ENCODE measurements around the gene CHPF. TPM values are rescaled to one million over a fixed set of nuclear protein-coding genes. Genes with fewer than 3 reads are reported as not detected.

The CHPF gene
- total RNA-seq, 2 experiments from 2014 or later, result 24.1 to 33.0 TPM

DNA sequence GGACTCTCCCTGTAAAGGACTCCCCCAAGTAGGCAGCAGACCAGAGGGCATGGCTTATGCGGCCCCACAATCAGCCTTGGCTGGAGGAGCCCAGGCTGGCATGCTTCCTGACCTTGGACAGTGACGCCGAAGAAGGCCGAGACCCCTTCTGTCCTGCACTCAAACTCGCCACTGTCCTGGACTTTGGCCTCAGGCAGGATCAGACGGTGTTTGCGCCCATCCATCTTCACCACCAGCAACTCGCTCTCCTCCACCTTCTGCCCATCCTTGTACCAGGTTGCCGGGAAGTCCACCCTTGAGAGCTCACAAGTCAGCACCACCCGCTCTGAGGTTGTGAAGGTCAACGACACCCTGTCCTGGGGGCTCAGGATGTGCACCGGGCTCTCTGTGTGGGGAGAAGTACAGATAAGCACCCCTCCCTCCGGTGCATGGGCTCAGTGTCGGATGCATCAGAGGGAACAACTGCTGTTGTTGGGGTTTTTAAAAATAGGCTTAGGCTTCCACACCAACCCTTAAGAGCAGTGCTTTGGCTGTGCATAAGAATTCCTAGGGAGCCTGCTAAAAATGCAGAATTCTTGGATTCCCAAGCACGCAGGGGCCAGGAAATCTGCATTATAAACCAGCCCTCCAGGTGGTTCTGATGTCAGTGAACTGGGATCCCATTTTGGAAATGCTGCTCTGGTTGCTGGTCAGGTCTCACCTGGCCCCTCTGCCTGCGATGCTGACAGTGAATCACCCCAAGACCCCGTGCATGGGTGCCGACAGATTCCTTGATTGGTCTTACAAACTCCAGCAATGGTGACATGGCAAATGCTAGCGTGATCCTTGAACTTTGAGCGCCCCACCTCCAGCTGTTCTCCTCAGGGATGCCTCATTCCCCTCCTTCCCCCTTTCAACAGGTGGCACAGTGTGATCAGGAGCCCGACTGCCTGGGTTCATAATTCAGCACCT, 21.8 kb upstream of the CHPF start:
- TF ChIP-seq CTCF (conservative IDR thresholded peaks at IDR 0.05; ENCODE audit: low read length), result no peak
- TF ChIP-seq EZH2phosphoT487 (IDR thresholded peaks at IDR 0.05; ENCODE audit: borderline replicate concordance, low read depth, low read length), result no peak
- no peak overlapping the region for H3K4me3 ChIP-seq (ENCODE audit: low read depth, low read length, poor library complexity, severe bottlenecking)
- no peaks in the 10 kb centered on the region for H3K79me2 ChIP-seq (ENCODE audit: insufficient read depth, low read depth, low read length)
- H3K4me1 ChIP-seq (ENCODE audit: insufficient read depth, low read length, poor library complexity, severe bottlenecking), result no peaks in the 10 kb centered on the region
- no TSS peak for BruUV-seq (replicated peaks)
- POLR2A ChIA-PET, result no interaction called here
- DNase-seq (ENCODE audit: low spot score), result no peak
- H3K9me3 ChIP-seq (ENCODE audit: low read length), result no peaks in the 10 kb centered on the region
- no peaks in the 10 kb centered on the region for H3K9me2 ChIP-seq (ENCODE audit: insufficient read depth, low read length)
- H2AFZ ChIP-seq (ENCODE audit: low read length), result no peak overlapping the region
- no peaks in the 10 kb centered on the region for H4K20me1 ChIP-seq (ENCODE audit: insufficient read depth, low read length)
- CTCF ChIA-PET (ENCODE audit: unreplicated experiment), result no interaction called here
- no peaks in the 10 kb centered on the region for H3K36me3 ChIP-seq (ENCODE audit: insufficient read depth, low read length)
- no peak overlapping the region for H3K4me2 ChIP-seq (ENCODE audit: low read length)
- no peak overlapping the region for H3K27ac ChIP-seq (ENCODE audit: low read depth, low read length, poor library complexity, severe bottlenecking)
- intact Hi-C loops (cut with micrococcal nuclease; ENCODE audit: unreplicated experiment), result no loop called here

DNA sequence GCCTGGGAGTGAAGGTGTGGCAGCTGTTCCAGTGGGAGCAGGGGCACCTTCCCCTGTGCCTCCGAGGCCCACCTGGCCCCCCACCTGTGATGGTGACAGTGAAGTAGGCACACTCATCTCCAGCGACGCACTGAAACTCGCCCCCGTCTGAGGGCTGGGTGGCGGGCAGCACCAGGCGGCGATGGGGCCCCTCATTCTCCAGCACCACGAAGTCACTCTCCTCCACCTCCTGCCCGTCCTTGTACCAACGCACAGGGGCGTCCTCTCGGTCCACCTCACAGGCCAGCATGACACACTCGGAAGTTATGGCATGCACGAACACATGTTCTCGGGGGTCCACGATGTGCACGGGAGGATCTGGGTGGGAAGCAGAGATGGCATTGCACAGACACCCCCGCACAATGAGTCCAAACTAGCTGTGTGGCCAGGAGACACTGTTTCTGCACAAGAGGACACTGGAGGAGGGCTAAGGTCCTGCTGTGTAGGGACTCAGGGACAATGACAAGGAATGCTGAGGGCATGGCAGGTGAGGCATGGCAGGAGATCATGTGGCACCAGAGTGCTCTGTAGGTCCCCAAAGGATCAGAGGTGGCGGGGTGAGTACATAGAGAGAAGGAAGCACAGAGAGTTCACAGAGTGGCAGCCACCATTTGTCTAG, 19.8 kb upstream of the CHPF start:
- no peak for DNase-seq (ENCODE audit: low spot score)
- Histone ChIP-seq H3K4me2 (ENCODE audit: low read length) (no peak overlapping the region), H3K9me2 (ENCODE audit: insufficient read depth, low read length) (no peaks in the 10 kb centered on the region), H3K36me3 (ENCODE audit: insufficient read depth, low read length) (no peaks in the 10 kb centered on the region), H3K4me1 (ENCODE audit: insufficient read depth, low read length, poor library complexity, severe bottlenecking) (no peaks in the 10 kb centered on the region), H3K79me2 (ENCODE audit: insufficient read depth, low read depth, low read length) (no peaks in the 10 kb centered on the region), H4K20me1 (ENCODE audit: insufficient read depth, low read length) (no peaks in the 10 kb centered on the region), H3K9me3 (ENCODE audit: low read length) (no peaks in the 10 kb centered on the region), H3K27ac (ENCODE audit: low read depth, low read length, poor library complexity, severe bottlenecking) (no peak overlapping the region), H2AFZ (ENCODE audit: low read length) (no peak overlapping the region), H3K4me3 (ENCODE audit: low read depth, low read length, poor library complexity, severe bottlenecking) (no peak overlapping the region)
- CTCF ChIA-PET (ENCODE audit: unreplicated experiment), result interaction anchor here (0.6 kb wide), 1 partner anchor 22 kb away, joined by 3 read pairs; no protein-coding TSS in a partner anchor
- TF ChIP-seq CTCF (conservative IDR thresholded peaks at IDR 0.05; ENCODE audit: low read length), result no peak
- TF ChIP-seq EZH2phosphoT487 (IDR thresholded peaks at IDR 0.05; ENCODE audit: borderline replicate concordance, low read depth, low read length), result no peak
- POLR2A ChIA-PET, result no interaction called here
- intact Hi-C loops (cut with micrococcal nuclease; ENCODE audit: unreplicated experiment), result no loop called here
- BruUV-seq (replicated peaks), result no TSS peak

Data from OCI-LY7 (cell line).